Left forelimb (tissue), 1 donor: ENCODE results near the gene CDH23.

Source experiments
- DNase-seq: peaks from one replicate; pipeline ENCODE4 v3.0.0-alpha.2; 2018; ENCODE audit warnings: low spot score

Gene CDH23

GRCh38 chr10:71516890-71517289 is 120.2 kb downstream of the CDH23 start:
- no peak for DNase-seq

DNA sequence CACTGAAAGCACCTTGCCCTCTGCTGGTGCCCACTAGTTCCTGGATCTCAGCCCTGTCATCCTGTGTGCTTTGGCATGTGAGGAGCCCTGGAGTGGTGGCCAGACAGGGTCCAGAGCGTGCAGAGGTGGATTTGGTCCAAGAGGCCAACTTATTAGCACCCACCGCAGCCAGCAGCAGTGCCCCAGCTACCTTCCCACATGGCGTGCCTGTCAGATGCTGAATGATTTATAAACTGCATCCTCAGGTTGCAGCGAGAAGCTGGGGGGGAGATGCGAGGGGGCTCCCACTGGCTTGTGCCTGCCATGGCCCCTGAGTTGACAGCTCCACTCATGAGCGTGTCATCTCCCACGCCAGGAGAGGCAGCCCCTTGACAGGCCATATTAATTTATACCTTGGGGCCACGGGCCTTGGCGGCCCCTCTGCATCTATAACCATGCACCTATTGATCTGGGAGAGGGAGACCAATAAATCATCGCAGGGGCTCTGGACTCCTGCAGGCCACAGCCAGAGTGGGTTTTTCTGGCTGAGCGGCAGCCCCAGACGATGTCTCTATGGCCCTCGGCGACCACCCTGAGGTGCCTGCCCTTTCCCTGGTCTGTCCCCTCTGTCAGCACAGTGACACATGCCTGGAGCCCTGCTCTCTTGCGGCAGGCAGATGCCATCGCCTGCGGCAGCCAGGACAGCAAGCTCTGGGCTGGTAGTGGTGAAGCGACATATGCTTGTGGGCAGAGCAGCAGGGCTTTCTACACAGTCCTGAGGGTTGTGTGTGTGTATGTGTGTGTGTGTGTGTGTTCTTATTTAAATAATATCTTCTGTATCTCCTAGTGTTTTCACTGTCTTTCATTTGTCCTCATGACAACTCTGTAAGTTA is 120.8 kb downstream of the CDH23 start:
- no peak for DNase-seq

DNA sequence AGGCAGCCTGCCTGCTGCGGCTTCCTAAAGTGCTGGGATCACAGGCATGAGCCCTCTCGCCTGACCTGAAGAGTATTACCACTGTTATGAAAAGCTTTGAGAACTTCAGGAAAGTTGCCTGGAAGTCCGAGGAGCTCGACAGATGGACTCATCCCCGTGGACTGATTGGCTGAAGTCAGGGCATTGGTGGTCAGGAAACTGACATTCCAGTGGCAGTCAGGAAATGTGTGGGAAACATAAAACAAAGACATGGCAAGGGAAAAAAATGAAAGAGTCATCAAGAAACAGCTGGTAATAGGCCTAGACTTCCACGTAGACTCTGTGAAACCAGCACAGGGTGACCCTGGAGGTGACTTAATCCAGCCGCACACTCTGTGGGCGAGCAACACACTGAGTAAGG is 123.3 kb downstream of the CDH23 start:
- DNase-seq, result no peak

GRCh38 chr10:71521504-71522441 is 125.1 kb downstream of the CDH23 start:
- DNase-seq, result no peak

DNA sequence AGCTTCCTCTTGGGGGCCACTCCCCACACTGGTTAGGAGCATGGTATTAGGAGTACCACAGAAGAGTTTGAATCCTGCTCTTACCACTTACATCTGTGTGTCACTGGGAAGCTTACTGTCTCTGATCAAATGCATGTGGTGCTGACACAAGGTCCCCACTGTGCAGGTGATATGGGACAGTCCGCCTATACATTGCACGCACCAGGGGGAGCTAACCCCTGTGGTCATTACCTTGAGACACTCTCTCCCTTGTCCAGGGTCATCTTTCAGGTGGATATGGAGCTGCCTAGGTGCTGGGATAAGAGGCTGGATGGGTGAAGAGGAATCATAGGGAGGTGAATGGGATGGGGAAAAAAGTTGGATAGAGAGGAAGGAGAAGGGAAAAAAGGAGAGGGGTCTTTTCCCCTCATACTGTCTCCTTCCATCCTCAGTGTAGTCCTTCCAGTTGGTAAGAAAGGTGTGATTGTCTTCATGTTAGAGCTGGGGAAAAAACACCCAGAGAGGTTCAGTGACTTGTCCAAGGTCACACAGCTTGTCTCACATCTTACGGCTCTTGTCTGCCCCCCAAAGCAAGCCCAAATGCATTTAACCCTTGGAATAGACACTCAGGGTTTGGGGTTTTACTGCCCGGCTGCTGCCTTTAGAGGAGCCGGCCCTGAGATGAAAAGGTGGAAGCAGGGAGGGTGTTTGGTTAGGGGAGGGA is 125.9 kb downstream of the CDH23 start:
- DNase-seq, result no peak

- DNase-seq, result no peak
Measured at GRCh38 chr10:71523756-71524155, 127.0 kb downstream of the CDH23 start.

- DNase-seq, result no peak
Measured at GRCh38 chr10:71525092-71525491, 128.4 kb downstream of the CDH23 start.

DNA sequence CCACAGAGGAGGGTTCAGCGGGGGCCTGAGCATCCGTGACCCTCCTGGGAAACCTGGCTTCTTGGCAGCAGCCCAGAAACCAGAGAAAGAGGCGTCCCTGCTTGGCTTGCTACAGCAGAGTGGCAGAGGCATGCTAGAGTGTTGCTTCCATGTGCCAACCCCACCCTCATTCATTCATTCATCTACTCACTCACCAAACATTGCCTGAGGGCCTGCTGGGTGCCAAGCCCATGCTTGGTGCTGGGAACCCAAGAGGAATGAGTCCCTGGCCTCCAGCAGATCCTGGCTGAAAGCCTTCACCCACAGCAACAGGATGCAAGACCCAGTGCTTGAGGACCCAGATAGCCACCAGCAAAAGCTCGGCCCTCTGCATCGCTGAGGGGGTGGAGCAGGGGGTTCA is 129.0 kb downstream of the CDH23 start:
- no peak for DNase-seq

GRCh38 chr10:71526653-71527052 is 129.9 kb downstream of the CDH23 start:
- DNase-seq, result no peak

DNA sequence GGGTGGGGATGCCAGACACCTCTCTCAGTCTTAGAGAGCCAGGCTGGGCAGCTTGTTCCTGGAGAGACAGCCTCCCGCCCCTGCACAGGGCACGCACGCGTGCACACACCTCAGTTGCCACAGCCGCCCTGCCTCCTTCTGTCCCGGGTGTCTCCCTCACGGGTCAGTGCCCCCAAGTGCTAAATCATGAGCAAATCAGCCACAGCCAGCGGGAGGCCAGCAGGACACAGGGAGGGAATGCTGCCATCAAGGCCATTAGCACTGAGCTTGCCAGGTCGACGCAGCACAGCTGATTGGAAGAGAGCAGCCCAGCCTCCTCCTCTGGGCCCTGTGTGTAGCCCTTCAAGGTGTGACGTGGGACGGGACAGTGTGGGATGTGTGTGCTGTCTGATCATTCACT is 130.4 kb downstream of the CDH23 start:
- DNase-seq, result no peak

DNA sequence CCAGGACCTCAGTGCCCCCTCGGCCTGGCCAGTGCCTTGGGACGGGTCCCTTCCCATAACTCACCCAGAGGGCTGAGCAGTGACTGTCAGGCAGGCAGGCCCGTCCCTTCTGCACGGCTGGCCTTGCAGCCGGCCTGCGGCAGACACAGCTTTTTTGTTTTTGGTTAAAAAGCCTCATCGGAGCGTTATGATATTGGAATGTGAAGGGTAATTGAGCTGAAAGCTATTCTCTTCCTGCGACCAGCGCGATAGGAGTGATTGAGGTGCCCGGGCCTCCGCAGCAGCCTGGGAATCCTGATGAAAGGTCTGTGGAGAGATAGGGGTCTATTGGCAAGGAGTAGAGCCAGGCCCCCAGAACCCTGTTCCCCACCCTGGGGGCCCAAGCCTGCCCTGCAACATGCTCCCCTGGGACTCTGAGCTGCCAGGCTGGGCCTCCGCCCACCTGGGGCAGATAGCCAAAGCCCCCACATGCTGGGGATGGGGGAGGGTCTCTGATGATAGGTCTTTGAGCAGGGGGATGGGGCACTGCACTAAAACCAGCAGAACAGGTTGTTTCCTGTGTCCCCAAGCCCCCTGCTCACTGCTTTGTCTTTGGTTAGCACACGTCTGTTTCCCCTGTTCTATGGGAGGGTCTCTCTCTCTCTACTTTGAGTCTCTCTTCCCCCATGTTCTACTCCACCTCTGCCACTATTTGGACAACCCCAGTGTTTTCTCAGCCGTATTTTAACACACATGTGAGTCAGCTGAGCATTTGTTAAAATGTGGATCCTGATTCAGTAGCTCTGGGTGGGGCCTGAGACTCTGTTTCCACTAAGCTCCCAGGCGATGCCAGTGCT is 131.9 kb downstream of the CDH23 start:
- no peak for DNase-seq

- DNase-seq, result no peak
Measured at GRCh38 chr10:71529207-71529827, 132.6 kb downstream of the CDH23 start.

DNA sequence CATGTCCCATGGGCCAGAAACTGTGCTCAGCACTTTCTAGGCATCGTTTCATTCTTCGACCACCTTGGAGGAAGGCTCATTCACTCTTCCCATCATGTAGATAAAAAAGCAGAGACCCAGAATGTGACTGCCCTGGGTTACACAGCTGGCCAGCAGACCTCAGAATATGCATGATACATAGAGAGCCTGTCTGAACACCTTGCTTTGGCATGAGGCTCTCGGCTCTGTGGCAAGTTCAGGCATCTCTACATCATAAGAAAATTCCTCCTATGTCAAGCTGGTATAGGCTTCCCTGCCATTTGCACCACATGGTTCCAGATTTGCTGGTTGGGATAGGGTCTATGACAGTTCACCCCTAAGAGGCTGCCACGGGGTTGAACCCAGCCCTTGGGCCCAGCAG is 134.1 kb downstream of the CDH23 start:
- no peak for DNase-seq

DNA sequence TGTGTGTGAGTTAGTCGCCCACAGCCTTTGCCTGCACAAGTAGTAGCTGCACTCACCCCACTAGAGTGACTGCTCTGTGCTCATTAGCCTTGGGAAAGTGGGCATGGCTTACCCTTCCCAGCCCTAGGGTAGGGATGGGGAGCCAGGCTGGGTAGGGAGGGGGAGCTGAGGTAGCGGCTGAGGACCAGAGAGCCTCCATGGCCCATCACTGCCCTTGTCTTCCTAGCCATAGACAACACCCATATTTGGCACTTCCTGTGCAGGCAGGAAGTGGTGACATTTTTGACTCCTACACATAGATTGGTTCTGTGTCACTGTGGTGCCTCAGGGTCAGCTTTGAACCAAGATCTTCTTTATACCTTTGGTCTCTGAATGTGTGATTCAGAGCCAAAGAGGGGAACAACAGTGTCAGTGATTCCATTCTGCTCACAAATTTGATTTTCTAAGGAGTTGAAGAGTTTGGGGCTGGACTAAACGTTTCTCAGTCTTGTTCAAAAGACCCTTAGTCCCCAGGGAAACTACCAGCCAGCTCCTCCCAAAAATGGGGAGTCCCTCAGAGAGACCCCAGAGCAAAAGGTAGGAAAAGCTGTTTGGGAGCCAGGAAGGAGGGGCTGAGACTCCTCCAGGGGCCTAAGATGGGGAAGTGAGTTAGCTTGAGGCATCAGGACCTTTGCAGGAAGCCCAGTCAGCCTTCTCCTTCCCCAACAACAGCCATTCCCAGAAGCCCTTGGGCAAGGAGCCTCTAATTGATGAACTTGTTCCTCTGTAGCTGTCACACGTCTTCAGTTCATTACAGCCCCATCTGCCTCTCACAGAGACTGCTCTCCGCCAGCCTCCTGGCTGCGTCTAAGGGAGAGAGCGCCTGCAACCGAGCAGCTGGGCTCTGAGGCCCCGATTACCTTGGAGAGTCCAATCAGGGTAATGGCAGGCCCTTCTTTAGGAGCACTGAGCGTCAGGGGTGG is 135.0 kb downstream of the CDH23 start:
- no peak for DNase-seq

GRCh38 chr10:71532878-71533277 is 136.2 kb downstream of the CDH23 start:
- no peak for DNase-seq

GRCh38 chr10:71533936-71534335 is 137.2 kb downstream of the CDH23 start:
- DNase-seq, result no peak

GRCh38 chr10:71534568-71535194 is 138.0 kb downstream of the CDH23 start:
- no peak for DNase-seq

DNA sequence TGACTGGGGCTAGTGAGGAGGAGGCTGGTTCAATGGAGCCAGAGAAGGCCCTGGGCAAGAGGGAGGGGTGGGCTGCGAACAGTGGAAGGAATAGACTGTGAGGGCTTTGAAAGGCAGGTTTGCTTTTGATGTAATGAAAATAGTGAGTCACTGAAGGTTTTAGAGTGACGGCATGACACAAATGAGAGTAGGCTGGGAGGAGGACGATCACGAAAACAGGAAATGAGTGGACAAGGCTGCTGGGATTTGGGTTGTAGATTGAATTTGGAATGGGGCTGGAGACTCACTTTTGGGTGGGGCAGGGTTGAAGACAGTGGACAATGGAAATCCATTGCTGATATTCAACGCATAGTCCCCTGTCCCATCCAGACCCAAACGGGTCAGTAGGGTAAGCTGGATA is 139.6 kb downstream of the CDH23 start:
- DNase-seq, result no peak

DNA sequence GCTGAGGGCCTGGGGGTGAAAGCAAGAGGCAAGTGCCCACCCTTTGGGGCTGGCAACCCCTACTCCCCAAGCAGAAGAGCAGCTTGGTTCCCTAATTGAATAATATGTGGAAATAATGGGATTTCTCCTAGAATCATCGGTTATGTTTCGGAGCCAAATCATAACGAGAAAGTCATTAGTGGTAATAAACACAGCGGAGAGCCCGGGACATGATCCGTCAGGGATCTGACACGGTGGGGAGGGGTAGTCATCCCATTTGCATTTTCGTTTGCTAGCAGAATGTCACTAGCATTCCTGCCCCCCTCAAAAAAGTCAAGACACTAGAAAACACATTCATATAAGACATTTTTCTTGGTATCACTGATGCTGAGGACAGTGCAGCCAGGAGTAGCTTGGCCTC is 140.4 kb downstream of the CDH23 start:
- DNase-seq, result no peak
